ENCODE data around the gene RALGAPB.
A peak's percentile ranks its signal among the peaks of the same experiment; 100 is the strongest.

RALGAPB gene

DNA sequence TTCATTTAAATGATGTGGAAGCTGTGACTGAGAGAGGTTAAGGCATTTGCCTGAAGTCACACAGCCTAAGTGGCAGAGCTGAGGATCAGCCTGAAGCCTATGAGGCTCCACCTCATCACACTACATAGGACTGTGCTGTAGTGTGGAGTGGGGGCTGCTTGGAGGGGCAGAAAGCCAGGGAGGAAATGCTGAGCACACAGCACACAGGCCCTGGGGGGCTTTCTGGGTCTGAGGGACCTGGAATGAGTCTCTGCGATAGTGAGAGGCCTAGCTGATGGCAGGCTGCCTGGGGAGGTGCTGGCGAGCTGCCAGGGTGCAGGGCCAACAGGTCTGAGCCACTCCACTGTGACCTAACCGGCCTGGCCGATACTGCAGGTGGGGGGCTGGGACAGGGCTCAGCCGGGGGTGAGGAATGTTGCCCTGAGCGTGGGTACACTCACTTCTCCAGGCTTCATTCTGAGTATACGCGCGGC, 126.8 kb downstream of the RALGAPB start:
- no peak for DNase-seq (ENCODE audit: low read depth)
- H3K4me3 ChIP-seq (ENCODE audit: low read depth, low read length), result no peak overlapping the region
- TF ChIP-seq MYC (IDR thresholded peaks at IDR 0.05; ENCODE audit: low read depth, low read length), result no peak
- no peak for TF ChIP-seq POLR2A (IDR thresholded peaks at IDR 0.05; ENCODE audit: extremely low read depth, insufficient read length)
- TF ChIP-seq, protein P1, sequence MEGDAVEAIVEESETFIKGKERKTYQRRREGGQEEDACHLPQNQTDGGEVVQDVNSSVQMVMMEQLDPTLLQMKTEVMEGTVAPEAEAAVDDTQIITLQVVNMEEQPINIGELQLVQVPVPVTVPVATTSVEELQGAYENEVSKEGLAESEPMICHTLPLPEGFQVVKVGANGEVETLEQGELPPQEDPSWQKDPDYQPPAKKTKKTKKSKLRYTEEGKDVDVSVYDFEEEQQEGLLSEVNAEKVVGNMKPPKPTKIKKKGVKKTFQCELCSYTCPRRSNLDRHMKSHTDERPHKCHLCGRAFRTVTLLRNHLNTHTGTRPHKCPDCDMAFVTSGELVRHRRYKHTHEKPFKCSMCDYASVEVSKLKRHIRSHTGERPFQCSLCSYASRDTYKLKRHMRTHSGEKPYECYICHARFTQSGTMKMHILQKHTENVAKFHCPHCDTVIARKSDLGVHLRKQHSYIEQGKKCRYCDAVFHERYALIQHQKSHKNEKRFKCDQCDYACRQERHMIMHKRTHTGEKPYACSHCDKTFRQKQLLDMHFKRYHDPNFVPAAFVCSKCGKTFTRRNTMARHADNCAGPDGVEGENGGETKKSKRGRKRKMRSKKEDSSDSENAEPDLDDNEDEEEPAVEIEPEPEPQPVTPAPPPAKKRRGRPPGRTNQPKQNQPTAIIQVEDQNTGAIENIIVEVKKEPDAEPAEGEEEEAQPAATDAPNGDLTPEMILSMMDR (IDR thresholded peaks at IDR 0.05; ENCODE audit: low read depth, low read length), result no peak

DNA sequence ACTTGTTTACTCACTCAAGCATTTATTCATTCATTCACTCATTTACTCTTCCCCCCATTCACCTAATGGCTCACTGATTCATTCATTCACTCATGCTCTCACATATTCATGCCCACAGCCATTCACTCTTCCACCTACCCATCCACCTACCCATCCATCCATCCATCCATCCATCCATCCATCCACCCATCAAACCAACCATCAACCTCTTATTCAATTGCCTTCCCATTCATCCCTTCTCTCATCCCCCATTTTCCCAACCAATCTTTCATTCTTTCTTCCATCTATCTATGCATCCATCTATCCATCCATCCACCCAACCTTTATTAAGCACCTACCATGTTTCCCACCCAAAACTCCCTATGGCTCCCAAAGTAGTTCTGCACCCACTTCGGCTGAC, 127.4 kb downstream of the RALGAPB start:
- H3K4me3 ChIP-seq (ENCODE audit: low read depth, low read length), result no peak overlapping the region
- DNase-seq (ENCODE audit: low read depth), result no peak
- TF ChIP-seq POLR2A (IDR thresholded peaks at IDR 0.05; ENCODE audit: extremely low read depth, insufficient read length) (no peak), MYC (IDR thresholded peaks at IDR 0.05; ENCODE audit: low read depth, low read length) (no peak)
- TF ChIP-seq, protein P1 (IDR thresholded peaks at IDR 0.05; ENCODE audit: low read depth, low read length), result no peak
- TF ChIP-seq, protein P2, sequence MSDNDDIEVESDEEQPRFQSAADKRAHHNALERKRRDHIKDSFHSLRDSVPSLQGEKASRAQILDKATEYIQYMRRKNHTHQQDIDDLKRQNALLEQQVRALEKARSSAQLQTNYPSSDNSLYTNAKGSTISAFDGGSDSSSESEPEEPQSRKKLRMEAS (IDR thresholded peaks at IDR 0.05; ENCODE audit: low read depth, low read length), result no peak

DNA sequence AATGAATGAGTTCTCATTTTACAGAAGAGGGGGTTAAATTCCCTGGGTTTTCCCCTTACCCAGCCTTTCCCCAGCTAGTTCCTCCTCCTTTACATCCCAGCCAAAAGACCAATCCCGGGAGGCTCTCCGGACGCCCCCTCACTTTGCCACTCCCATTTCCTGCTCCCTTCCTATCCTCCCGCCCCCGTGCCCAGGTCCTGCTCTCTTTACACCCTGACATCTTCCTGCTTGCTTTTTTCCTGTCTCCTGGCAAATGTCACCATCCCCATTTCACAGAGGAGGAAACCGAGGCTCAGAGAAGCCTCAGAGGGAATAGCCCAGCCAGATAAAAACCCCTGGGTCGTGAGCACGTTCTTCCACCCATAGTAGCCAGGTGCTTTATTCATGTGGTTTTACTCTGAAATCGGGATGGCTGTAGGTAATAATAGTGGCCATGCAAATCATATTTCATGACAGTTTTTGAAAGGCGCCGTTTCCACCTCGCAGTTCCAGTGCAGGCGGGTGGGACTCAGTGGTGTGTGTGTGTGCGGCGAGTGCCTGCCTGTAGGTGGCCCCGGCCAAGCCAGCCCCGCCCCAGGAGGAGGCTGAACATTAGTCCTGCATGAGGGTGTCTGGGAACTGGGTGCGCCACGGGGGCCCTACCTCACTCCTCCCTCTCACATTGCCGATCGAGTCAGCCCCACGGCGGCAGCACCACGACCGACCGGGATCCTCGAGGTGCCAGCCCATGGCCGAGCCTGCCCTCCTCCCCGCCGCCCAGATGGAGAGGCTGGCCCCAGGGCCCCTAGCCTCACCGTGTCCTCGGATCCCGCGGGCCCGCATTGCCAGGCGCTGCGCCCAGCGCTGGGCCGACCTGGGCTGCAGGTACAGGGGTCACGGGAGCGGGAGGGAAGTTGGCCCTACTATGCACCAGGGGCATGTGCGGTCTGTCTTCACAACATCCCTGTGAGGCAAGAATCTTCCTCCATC, 128.9 kb downstream of the RALGAPB start, which contains the start of gene ARHGAP40:
Gene ARHGAP40 (plus strand): TSS at position 594 of the 969 bp plus-strand sequence.
- no peak within 1 kb of the TSS for H3K4me3 ChIP-seq (ENCODE audit: low read depth, low read length)
- peak; percentile 23 for DNase-seq (ENCODE audit: low read depth)
- TF ChIP-seq MYC (IDR thresholded peaks at IDR 0.05; ENCODE audit: low read depth, low read length) (no peak), POLR2A (IDR thresholded peaks at IDR 0.05; ENCODE audit: extremely low read depth, insufficient read length) (no peak)
- TF ChIP-seq, protein P1 (IDR thresholded peaks at IDR 0.05; ENCODE audit: low read depth, low read length), result peak; percentile 18

DNA sequence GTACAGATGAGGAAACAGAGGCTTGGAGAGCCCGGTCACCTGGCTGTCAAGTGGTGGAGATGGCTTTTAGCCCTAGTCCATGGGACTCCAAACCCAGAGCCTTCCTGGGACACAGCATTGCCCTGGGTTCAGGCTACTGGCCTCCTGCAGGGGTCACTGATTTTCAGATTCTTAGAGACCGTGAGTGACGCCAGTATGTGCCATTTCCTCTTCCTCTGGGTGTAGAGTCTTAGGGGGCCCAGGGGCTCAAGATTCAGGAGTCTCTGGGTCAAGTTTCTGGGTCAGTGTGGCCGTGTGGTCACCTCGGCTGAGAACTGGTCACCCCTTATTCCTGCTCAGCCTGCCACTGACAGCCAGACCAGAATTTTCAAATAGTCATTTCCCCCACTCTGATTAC, 129.5 kb downstream of the RALGAPB start:
- no peak overlapping the region for H3K4me3 ChIP-seq (ENCODE audit: low read depth, low read length)
- TF ChIP-seq MYC (IDR thresholded peaks at IDR 0.05; ENCODE audit: low read depth, low read length), result no peak
- TF ChIP-seq POLR2A (IDR thresholded peaks at IDR 0.05; ENCODE audit: extremely low read depth, insufficient read length), result no peak
- TF ChIP-seq, protein P2 (IDR thresholded peaks at IDR 0.05; ENCODE audit: low read depth, low read length), result no peak
- TF ChIP-seq, protein P1 (IDR thresholded peaks at IDR 0.05; ENCODE audit: low read depth, low read length), result no peak
- DNase-seq (ENCODE audit: low read depth), result no peak

DNA sequence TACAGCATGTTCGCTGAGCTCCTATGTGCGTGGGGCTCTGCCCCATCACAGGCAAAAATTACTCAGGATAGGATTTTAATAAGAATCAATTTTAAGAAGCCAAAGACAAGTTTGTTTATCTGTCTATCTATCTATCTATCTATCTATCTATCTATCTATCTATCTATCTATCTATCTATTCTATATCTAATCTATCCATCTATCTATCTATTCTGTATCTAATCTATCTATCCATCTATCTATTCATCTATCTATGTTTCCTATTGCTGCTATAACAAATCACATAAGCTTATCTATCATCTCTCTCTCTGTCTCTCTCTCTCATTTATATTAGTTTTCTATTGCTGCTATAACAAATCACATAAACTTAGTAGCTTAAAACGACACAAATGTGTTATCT, 130.6 kb downstream of the RALGAPB start:
- H3K4me3 ChIP-seq (ENCODE audit: low read depth, low read length), result no peak overlapping the region
- TF ChIP-seq MYC (IDR thresholded peaks at IDR 0.05; ENCODE audit: low read depth, low read length), result no peak
- TF ChIP-seq, protein P1 (IDR thresholded peaks at IDR 0.05; ENCODE audit: low read depth, low read length), result no peak
- TF ChIP-seq, protein P2 (IDR thresholded peaks at IDR 0.05; ENCODE audit: low read depth, low read length), result no peak
- no peak for TF ChIP-seq POLR2A (IDR thresholded peaks at IDR 0.05; ENCODE audit: extremely low read depth, insufficient read length)
- DNase-seq (ENCODE audit: low read depth), result no peak

All from NB4 (cell line).